ENCODE measurements around the gene SELENOF. TPM values are rescaled to one million over a fixed set of nuclear protein-coding genes. Genes with fewer than 3 reads are reported as not detected.
A peak's percentile ranks its signal among the peaks of the same experiment; 100 is the strongest.

SELENOF gene
- polyA plus RNA-seq, 1 of the 3 experiments (the other 2 are of a cell fraction): 155 TPM

DNA sequence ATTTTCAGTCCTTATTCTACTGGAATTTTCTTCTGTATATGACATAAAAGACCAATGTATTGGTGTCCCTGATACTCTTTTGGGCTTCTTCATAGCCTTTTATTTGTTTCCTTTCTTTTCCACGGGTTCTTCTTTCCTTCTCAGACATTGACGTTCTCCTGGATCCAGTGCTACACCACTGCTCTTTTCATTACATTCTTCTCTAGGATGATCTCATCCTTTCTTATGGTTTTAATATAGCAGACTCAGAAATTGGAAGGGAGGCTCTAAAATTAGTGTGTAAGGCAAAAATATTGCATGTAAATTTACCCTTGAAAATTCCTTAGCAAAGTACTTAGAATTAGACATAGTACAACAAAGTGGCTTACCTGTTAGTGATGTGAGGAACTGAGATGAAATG lies 65.3 kb downstream of the SELENOF start:
- Histone ChIP-seq H3K27me3 (ENCODE audit: insufficient read depth) (no peaks in the 10 kb centered on the region), H3K79me2 (ENCODE audit: insufficient read depth) (no peaks in the 10 kb centered on the region), H3F3A (replicated peaks; ENCODE audit: insufficient read depth) (peaks cover 17% of the 10 kb centered on the region), H3K4me3 (ENCODE audit: low read depth in 2 of 2, low read length in 1 of 2) (no peak overlapping the region), H3K27ac (ENCODE audit: low read depth in 2 of 2, low read length in 1 of 2) (peak overlapping the region; percentile 11 to 30; a peak in 2 of 4 replicates), H3K4me2 (no peak overlapping the region; the same call in 1 of the 2 replicates), H3K9ac (no peak overlapping the region), H3K36me3 (replicated peaks in 1 of 2; ENCODE audit: control insufficient read depth in 1 of 2, insufficient read depth in 2 of 2, low read length in 1 of 2) (no peaks in the 10 kb centered on the region), H3K9me3 (no peaks in the 10 kb centered on the region), H2AFZ (ENCODE audit: low read depth) (no peak overlapping the region), H4K20me1 (ENCODE audit: insufficient read depth) (no peaks in the 10 kb centered on the region), H3K4me1 (ENCODE audit: control insufficient read depth in 1 of 2, insufficient read depth in 2 of 2, low read depth in 1 of 2, low read length in 1 of 2) (no peaks in the 10 kb centered on the region; a peak in 1 of 4 replicates), H3K9me2 (no peaks in the 10 kb centered on the region)
- DNase-seq: no peak
- peak; percentile 63 for TF ChIP-seq TCF12 (IDR thresholded peaks at IDR 0.05)
- peak; percentile 18; the same call in 1 of the 2 replicates for TF ChIP-seq JUND (IDR thresholded peaks at IDR 0.05)
- no peak for TF ChIP-seq TEAD4 (IDR thresholded peaks at IDR 0.05; ENCODE audit: borderline replicate concordance, insufficient read depth)
- TF ChIP-seq EP300 (IDR thresholded peaks at IDR 0.05; ENCODE audit: borderline replicate concordance in 1 of 2, low read depth in 1 of 2, low read length in 1 of 2): 0 out of 4 replicates have a peak, but pooled peaks of 1 of the 2 experiments have one; percentile 14
- no peak for TF ChIP-seq YY1 (IDR thresholded peaks at IDR 0.05; ENCODE audit: low read depth)
- no peak for TF ChIP-seq USF1 (IDR thresholded peaks at IDR 0.05; ENCODE audit: borderline replicate concordance, low read depth)
- TF ChIP-seq RAD21 (IDR thresholded peaks at IDR 0.05; ENCODE audit: low read length): no peak
- TF ChIP-seq MXI1 (IDR thresholded peaks at IDR 0.05; ENCODE audit: low read depth, low read length): no peak
- TF ChIP-seq FOSL2 (IDR thresholded peaks at IDR 0.05; ENCODE audit: borderline replicate concordance, low read depth): peak; percentile 21; the same call in 1 of the 2 replicates
- TF ChIP-seq, protein P1, sequence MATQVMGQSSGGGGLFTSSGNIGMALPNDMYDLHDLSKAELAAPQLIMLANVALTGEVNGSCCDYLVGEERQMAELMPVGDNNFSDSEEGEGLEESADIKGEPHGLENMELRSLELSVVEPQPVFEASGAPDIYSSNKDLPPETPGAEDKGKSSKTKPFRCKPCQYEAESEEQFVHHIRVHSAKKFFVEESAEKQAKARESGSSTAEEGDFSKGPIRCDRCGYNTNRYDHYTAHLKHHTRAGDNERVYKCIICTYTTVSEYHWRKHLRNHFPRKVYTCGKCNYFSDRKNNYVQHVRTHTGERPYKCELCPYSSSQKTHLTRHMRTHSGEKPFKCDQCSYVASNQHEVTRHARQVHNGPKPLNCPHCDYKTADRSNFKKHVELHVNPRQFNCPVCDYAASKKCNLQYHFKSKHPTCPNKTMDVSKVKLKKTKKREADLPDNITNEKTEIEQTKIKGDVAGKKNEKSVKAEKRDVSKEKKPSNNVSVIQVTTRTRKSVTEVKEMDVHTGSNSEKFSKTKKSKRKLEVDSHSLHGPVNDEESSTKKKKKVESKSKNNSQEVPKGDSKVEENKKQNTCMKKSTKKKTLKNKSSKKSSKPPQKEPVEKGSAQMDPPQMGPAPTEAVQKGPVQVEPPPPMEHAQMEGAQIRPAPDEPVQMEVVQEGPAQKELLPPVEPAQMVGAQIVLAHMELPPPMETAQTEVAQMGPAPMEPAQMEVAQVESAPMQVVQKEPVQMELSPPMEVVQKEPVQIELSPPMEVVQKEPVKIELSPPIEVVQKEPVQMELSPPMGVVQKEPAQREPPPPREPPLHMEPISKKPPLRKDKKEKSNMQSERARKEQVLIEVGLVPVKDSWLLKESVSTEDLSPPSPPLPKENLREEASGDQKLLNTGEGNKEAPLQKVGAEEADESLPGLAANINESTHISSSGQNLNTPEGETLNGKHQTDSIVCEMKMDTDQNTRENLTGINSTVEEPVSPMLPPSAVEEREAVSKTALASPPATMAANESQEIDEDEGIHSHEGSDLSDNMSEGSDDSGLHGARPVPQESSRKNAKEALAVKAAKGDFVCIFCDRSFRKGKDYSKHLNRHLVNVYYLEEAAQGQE (IDR thresholded peaks at IDR 0.05; ENCODE audit: low read depth, low read length): no peak
- TF ChIP-seq SIN3A (IDR thresholded peaks at IDR 0.05; ENCODE audit: borderline replicate concordance, low read depth, low read length): no peak
- no peak for TF ChIP-seq GATA2 (CRISPR knock-in tag; IDR thresholded peaks at IDR 0.05)
- TF ChIP-seq RXRA (IDR thresholded peaks at IDR 0.05; ENCODE audit: borderline replicate concordance, low read depth): no peak
- CTCF ChIA-PET: interaction anchor here (0.9 kb wide), 1 partner anchor 15 kb away, joined by 5 read pairs; no protein-coding TSS in a partner anchor
- WGBS (ENCODE audit: low lambda C conversion rate): 35% methylated on average over 2 of the region's 2 CpGs
- POLR2A ChIA-PET: no interaction called here

DNA sequence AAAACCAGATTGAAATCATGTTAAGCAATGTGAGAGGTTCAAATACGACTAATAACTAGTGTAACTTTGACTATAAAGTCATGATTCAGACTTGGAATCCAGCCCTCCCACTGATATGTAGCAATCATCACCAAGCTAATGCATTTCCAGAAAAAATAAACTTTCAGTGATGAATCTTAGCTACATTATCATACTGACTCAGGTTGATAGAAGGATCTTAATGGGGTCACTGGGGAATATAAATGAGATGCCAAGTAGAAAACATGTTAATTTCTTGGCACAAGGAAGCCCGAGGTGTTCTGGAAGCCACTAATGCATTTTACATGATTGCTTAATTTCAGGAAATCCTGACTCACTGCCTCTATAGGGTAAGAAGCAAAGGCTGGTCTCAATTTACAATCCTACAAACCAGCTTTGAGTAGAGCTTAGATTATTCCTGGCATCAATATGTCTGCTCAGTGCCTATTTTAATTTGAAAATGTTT lies 67.7 kb downstream of the SELENOF start:
- H3K9ac ChIP-seq: no peak overlapping the region
- POLR2A ChIA-PET: no interaction called here
- no peak overlapping the region for H3K4me3 ChIP-seq (ENCODE audit: low read depth in 2 of 2, low read length in 1 of 2)
- H2AFZ ChIP-seq (ENCODE audit: low read depth): no peak overlapping the region
- H3K4me1 ChIP-seq (ENCODE audit: control insufficient read depth in 1 of 2, insufficient read depth in 2 of 2, low read depth in 1 of 2, low read length in 1 of 2): no peaks in the 10 kb centered on the region; a peak in 1 of 4 replicates
- peak overlapping the region; percentile 0 to 63; a peak in 2 of 4 replicates for H3K27ac ChIP-seq (ENCODE audit: low read depth in 2 of 2, low read length in 1 of 2)
- CTCF ChIA-PET: interaction anchor here (0.7 to 1.9 kb wide), 3 partner anchors 13 to 238 kb away, joined by 3 to 8 read pairs (median 3); no protein-coding TSS in a partner anchor
- DNase-seq: peak; percentile 7
- no peaks in the 10 kb centered on the region for H3K9me3 ChIP-seq
- H3K4me2 ChIP-seq: 0 out of 2 replicates have a peak overlapping the region, but pooled peaks have one; percentile 33
- H3K79me2 ChIP-seq (ENCODE audit: insufficient read depth): no peaks in the 10 kb centered on the region
- no peaks in the 10 kb centered on the region for H3K27me3 ChIP-seq (ENCODE audit: insufficient read depth)
- no peaks in the 10 kb centered on the region for H3K36me3 ChIP-seq (replicated peaks in 1 of 2; ENCODE audit: control insufficient read depth in 1 of 2, insufficient read depth in 2 of 2, low read length in 1 of 2)
- H3K9me2 ChIP-seq: no peaks in the 10 kb centered on the region
- H4K20me1 ChIP-seq (ENCODE audit: insufficient read depth): no peaks in the 10 kb centered on the region
- 0% methylated on average over 2 of the region's 2 CpGs for WGBS (ENCODE audit: low lambda C conversion rate)
- peaks cover 17% of the 10 kb centered on the region for H3F3A ChIP-seq (replicated peaks; ENCODE audit: insufficient read depth)
- peak; percentile 80 to 84 for TF ChIP-seq EP300 (IDR thresholded peaks at IDR 0.05; ENCODE audit: borderline replicate concordance in 1 of 2, low read depth in 1 of 2, low read length in 1 of 2)
- peak; percentile 85 for TF ChIP-seq TEAD4 (IDR thresholded peaks at IDR 0.05; ENCODE audit: borderline replicate concordance, insufficient read depth)
- no peak for TF ChIP-seq ZBTB33 (IDR thresholded peaks at IDR 0.05; ENCODE audit: borderline replicate concordance, low read depth)
- TF ChIP-seq JUND (IDR thresholded peaks at IDR 0.05): peak; percentile 81
- TF ChIP-seq FOXM1 (IDR thresholded peaks at IDR 0.05; ENCODE audit: low read depth): peak; percentile 95
- no peak for TF ChIP-seq YY1 (IDR thresholded peaks at IDR 0.05; ENCODE audit: low read depth)
- TF ChIP-seq TCF12 (IDR thresholded peaks at IDR 0.05): peak; percentile 90
- TF ChIP-seq EZH2phosphoT487 (IDR thresholded peaks at IDR 0.05; ENCODE audit: borderline replicate concordance, low read depth): no peak
- TF ChIP-seq MEF2A (IDR thresholded peaks at IDR 0.05; ENCODE audit: borderline replicate concordance, low read depth): peak; percentile 45; the same call in 1 of the 2 replicates
- peak; percentile 85 for TF ChIP-seq NFIC (IDR thresholded peaks at IDR 0.05; ENCODE audit: borderline replicate concordance)
- TF ChIP-seq PBX3 (IDR thresholded peaks at IDR 0.05): peak; percentile 88
- TF ChIP-seq RXRA (IDR thresholded peaks at IDR 0.05; ENCODE audit: borderline replicate concordance, low read depth): peak; percentile 62; the same call in 1 of the 2 replicates
- peak; percentile 72; the same call in 1 of the 2 replicates for TF ChIP-seq FOSL2 (IDR thresholded peaks at IDR 0.05; ENCODE audit: borderline replicate concordance, low read depth)

All from SK-N-SH (cell line).